ENCODE data around the gene SUPT7L. TPM values are rescaled to one million over a fixed set of nuclear protein-coding genes. Genes with fewer than 3 reads are reported as not detected.
"Not testable (repeated sequence)": the region's sequence is repeated elsewhere in the genome, so short reads cannot be mapped to it uniquely, and the experiment has no call there.

SUPT7L gene
- total RNA-seq, 1 experiment from 2014 or later = 21.6 TPM

- DNase-seq (ENCODE audit: low read depth) = peak; percentile 58
These were observed 25.3 kb downstream of the SUPT7L start for GRCh38 chr2:27638037-27638637.

- DNase-seq (ENCODE audit: low read depth) = peak; percentile 63
These were observed 26.6 kb downstream of the SUPT7L start for GRCh38 chr2:27636766-27637165.

GRCh38 chr2:27634291-27634690 lies 29.1 kb downstream of the SUPT7L start:
- no peak for DNase-seq (ENCODE audit: low read depth)

- not testable (repeated sequence) for DNase-seq (ENCODE audit: low read depth)
These were observed 33.2 kb downstream of the SUPT7L start for GRCh38 chr2:27630257-27630656.

GRCh38 chr2:27628767-27629709 lies 34.4 kb downstream of the SUPT7L start, which contains the start of the genes CCDC121 and GPN1:
TSS of gene CCDC121 (minus strand) at chr2:27629012. CDS start at chr2:27627799, 1,213 bp downstream.
TSS of gene GPN1 (plus strand) at chr2:27629050. CDS start at chr2:27629059, 9 bp downstream.
- DNase-seq (ENCODE audit: low read depth) = peak; percentile 97

GRCh38 chr2:27627963-27628766 lies 35.2 kb downstream of the SUPT7L start:
- DNase-seq (ENCODE audit: low read depth) = peak; percentile 87

- peak; percentile 33 for DNase-seq (ENCODE audit: low read depth)
These were observed 36.5 kb downstream of the SUPT7L start for GRCh38 chr2:27626921-27627320.

GRCh38 chr2:27626323-27626722 lies 37.1 kb downstream of the SUPT7L start:
- not testable (repeated sequence) for DNase-seq (ENCODE audit: low read depth)

- no peak for DNase-seq (ENCODE audit: low read depth)
These were observed 38.5 kb downstream of the SUPT7L start for GRCh38 chr2:27624943-27625342.

- peak; percentile 80 for DNase-seq (ENCODE audit: low read depth)
These were observed 40.5 kb downstream of the SUPT7L start for GRCh38 chr2:27622921-27623384.

GRCh38 chr2:27621524-27621923 lies 41.9 kb downstream of the SUPT7L start:
- no peak for DNase-seq (ENCODE audit: low read depth)

GRCh38 chr2:27615316-27615715 lies 48.1 kb downstream of the SUPT7L start:
- no peak for DNase-seq (ENCODE audit: low read depth)

- no peak for DNase-seq (ENCODE audit: low read depth)
These were observed 49.4 kb downstream of the SUPT7L start for GRCh38 chr2:27613985-27614384.

- DNase-seq (ENCODE audit: low read depth) = no peak
These were observed 56.8 kb downstream of the SUPT7L start for GRCh38 chr2:27606611-27607010.

Other genes with a start within 250 kb of the SUPT7L start
- gene NRBP1, start 235.0 kb downstream of the SUPT7L start, total RNA-seq (2014; rRNA removed; shearing (Covaris generic)) = 126 and 134 TPM in 2 replicates
- gene KRTCAP3, start 221.2 kb downstream of the SUPT7L start, total RNA-seq (2014; rRNA removed; shearing (Covaris generic)) = not detected in 2 replicates
- gene IFT172, start 173.9 kb downstream of the SUPT7L start, total RNA-seq (2014; rRNA removed; shearing (Covaris generic)) = 21.1 and 30.1 TPM in 2 replicates
- gene FNDC4, start 168.4 kb downstream of the SUPT7L start, total RNA-seq (2014; rRNA removed; shearing (Covaris generic)) = 1.9 and 3.7 TPM in 2 replicates
- gene GCKR, start 166.8 kb downstream of the SUPT7L start, total RNA-seq (2014; rRNA removed; shearing (Covaris generic)) = 0.29 and 0.30 TPM in 2 replicates
- 26.1 and 35.5 TPM in 2 replicates for gene ZNF512, start 80.6 kb downstream of the SUPT7L start, total RNA-seq (2014; rRNA removed; shearing (Covaris generic))
- 0.74 and 1.5 TPM in 2 replicates for gene CCDC121, start 34.6 kb downstream of the SUPT7L start, total RNA-seq (2014; rRNA removed; shearing (Covaris generic))
- gene GPN1, start 34.6 kb downstream of the SUPT7L start, total RNA-seq (2014; rRNA removed; shearing (Covaris generic)) = 64.6 and 71.0 TPM in 2 replicates
- 46.3 and 51.6 TPM in 2 replicates for gene SLC4A1AP, start 275 bp upstream of the SUPT7L start, total RNA-seq (2014; rRNA removed; shearing (Covaris generic))
- 175 and 232 TPM in 2 replicates for gene MRPL33, start 108.1 kb upstream of the SUPT7L start, total RNA-seq (2014; rRNA removed; shearing (Covaris generic))
- gene RBKS, start 226.8 kb upstream of the SUPT7L start, total RNA-seq (2014; rRNA removed; shearing (Covaris generic)) = 1.7 and 3.4 TPM in 2 replicates
- 37.2 and 42.5 TPM in 2 replicates for gene BABAM2, start 227.1 kb upstream of the SUPT7L start, total RNA-seq (2014; rRNA removed; shearing (Covaris generic))

Measured in Daoy (cell line).